ENCODE measurements around the gene DDAH1.
"Not testable (repeated sequence)": the region's sequence is repeated elsewhere in the genome, so short reads cannot be mapped to it uniquely, and the experiment has no call there.

The DDAH1 gene

GRCh38 chr1:85465099-85465785 is at the start of gene DDAH1:
TSS of gene DDAH1 (minus strand) at chr1:85465159. CDS start at chr1:85465045, 114 bp downstream.
- no peak for FAIRE-seq

DNA sequence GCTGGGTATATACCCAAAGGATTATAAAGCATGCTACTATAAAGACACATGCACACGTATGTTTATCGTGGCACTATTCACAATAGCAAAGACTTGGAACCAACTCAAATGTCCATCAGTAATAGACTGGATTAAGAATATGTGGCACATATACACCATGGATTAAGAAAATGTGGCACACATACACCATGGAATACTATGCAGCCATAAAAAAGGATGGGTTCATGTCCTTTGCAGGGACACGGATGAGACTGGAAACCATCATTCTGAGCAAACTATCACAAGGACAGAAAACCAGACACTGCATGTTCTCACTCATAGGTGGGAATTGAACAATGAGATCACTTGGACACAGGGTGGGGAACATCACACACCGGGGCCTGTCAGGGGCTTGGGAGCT is 49.0 kb upstream of the DDAH1 start:
- FAIRE-seq: not testable (repeated sequence)

- FAIRE-seq: no peak
These were observed 39.5 kb upstream of the DDAH1 start for GRCh38 chr1:85504417-85504816.

GRCh38 chr1:85502625-85503083 is 37.7 kb upstream of the DDAH1 start:
- FAIRE-seq: peak; percentile 80

DNA sequence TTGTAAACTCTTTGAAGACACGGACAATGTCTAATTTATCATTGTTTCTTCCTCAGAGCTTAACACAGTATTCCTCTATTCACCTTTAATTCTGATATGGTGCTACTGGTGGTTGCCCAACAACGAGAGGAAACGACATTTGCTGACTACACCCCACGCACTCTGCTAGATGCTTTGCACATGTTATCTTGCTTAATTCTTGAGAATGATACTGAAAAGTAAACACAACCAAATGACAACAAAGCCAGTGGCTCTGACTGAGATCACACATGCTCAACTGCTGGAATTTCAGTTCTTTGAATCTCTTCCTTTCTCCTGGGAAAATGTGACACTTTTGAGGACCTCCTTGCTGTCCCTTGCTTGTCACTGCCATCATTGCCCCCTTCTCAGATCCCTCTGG is 37.2 kb upstream of the DDAH1 start:
- FAIRE-seq: no peak

GRCh38 chr1:85501355-85501898 is 36.5 kb upstream of the DDAH1 start:
- FAIRE-seq: no peak

DNA sequence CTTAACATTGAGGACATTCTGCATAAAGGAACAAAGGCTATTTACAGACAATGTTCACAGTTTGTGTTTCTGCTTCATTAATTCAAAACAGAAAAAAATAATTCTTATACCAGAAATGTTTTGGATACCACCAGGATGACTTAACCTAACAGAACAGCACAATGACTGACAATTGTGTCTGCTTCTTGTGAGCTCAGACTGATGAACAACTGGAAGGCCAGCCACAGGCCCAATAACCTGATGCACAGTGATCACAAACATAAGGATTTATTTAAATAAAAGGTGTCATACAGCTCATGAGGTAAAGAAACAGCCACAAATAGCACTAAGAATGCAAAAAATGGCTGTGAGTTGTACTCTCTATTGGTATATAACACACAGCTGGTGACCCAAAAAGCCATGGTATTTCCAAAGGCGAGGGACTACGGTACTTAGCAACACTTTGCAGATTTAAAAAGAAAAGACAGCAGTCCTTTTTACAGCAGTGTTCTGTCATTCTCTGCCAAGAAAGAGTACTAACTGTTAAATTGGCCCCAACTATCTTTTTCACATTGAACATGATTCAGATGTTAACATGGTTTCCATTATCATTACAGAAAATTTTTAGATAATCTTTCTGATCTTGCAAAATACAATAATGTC is 32.1 kb upstream of the DDAH1 start:
- no peak for FAIRE-seq

GRCh38 chr1:85495556-85495955 is 30.6 kb upstream of the DDAH1 start:
- FAIRE-seq: no peak

- peak; percentile 36 for FAIRE-seq
These were observed 29.9 kb upstream of the DDAH1 start for GRCh38 chr1:85494904-85495266.

DNA sequence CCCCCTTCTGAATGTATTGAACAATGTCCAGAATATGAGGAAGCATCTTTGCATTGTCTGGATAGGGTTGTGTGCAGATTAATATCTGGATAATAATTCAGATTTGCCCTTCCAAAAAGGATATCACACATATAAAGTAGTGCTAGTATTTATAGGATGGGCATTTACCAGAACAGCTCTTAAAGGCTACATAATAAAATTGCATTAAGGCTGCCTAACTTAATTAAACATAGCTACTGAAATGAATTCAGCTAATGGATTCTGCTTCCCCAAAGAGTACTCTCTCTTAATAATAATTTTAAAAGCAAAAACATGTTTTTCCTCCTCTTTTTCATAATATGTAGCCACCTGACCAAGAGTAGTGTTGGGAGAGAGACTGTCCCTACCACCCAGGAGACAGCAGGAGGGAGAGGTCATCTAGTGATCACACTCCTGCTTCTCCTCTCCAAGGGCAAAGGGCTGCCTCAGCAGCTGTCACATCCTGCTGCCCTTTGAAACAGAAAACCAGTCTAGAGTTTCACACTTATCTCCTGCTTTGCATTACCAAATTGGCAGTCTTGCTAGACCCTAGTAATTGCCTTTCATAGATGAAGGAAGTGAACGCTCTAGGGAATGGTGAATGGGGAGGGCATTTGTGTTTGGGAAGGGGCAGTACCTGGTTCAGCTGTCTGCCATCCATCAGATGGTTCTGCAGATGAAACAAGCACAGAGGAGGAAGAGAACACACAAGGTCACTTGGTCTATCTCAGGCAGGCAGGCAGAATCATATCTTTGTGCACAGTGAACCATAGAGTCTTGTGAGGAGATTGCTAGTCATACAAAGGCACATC is 29.3 kb upstream of the DDAH1 start:
- no peak for FAIRE-seq

GRCh38 chr1:85490270-85490985 is 25.5 kb upstream of the DDAH1 start:
- no peak for FAIRE-seq

DNA sequence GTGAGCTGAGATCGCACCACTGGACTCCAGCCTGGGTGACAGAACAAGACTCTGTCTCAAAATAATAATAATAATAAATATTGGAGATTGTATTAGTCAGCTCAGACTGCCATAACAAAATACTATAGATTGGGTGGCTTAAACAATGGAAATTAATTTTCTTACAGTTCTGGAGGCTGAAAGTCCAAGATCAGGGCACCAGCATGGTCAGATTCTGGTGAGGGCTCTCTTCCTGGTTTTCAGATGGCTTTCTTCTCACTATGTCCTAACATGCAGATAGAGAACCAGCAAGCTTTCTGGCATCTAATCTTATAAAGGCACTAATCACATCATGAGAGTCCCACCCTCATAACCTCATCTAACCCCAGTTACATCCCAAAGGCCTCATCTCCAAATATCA is 23.2 kb upstream of the DDAH1 start:
- FAIRE-seq: no peak

DNA sequence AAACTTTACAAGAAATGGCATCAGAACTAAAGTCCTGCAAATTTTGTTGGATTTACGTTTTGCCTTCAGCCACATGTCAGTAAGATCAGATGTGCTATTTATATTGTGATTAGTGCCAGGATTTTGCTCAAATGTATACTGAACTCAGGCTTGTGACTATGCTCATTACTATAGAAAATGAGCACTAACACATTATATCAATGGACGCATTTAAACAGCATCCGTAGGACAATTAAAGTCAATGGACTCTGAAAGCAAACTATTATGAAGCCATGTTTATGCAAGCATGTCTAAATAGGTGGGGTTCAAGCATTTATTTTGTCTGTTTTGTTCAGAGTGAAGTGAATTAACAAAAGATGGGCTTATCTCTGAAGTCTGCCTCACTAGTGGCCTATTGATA is 20.6 kb upstream of the DDAH1 start:
- FAIRE-seq: no peak

GRCh38 chr1:85484716-85485115 is 19.8 kb upstream of the DDAH1 start:
- no peak for FAIRE-seq

DNA sequence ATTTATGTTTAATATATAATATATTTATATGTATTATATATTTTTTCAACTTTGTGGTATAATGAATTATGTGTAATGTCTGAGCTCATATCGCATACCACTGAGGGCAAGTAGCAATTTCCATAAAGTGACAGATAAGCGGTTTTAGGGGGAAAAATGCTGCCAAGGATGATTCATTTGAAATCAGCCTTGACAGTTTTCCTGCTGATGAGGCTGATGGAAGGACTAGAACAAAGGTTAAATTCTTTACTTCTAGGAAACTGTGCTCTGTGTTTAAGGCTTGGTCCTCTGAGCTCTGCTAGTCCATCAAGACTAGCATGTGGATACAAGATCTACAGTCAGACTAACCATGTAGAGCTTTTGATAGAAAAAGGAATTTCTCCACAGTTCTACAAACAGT is 19.3 kb upstream of the DDAH1 start:
- no peak for FAIRE-seq

DNA sequence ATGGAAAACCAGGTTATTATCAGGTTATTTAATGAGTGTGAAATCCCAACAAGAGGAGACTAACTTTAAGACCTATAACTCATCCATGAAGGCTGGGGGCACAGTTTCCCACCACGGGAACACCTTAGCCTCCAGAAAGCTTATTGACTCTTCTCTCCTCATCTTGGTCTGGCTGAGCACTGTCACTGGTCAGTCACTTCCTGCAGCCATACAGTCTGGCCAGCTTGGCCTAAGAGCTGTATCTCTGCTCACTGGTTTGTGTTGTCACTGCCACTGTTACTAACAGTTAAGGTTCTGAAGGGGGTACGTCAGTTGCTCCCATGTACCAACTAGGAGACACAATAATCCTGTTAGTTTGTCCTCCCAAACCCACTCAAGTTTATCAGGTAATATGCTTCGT is 16.7 kb upstream of the DDAH1 start:
- no peak for FAIRE-seq

- FAIRE-seq: no peak
These were observed 15.6 kb upstream of the DDAH1 start for GRCh38 chr1:85480566-85480965.

DNA sequence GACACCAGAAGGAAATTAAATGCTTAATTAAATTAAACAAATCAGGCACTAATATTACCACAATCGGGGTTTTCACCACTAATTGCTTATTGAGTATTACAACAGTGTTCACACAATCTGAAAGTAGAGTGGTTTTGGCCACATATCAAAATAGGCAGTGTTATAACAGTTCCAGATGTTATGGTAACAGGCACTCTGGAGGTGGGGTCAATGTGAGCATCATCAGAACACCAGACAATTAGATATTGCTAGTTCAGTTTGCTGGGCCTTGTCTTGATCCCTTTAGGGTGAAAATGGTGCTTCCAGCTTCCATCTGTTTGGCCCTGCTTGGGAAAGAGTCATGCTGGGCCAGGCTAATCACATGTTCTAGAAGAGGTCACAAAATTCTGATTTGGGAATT is 14.5 kb upstream of the DDAH1 start:
- no peak for FAIRE-seq

GRCh38 chr1:85478366-85478765 is 13.4 kb upstream of the DDAH1 start:
- FAIRE-seq: no peak

DNA sequence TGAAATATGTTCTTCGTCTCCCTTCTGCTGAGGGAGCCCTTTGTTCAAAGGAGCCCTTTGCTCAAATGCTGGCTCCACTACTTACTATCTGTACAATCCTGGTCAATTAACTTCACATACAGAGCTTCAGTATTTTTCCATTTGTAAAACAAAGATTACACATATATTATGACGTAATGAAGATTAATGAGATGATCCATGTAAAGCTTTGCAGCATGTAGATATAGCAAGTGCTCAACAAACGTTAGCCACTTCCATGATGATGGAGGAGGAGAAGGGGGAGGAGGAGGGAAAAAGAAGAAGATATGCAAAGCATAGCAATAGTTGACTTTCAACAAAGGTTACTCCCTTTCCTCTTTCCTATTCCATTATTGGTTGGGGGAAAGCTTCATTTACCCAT is 10.1 kb upstream of the DDAH1 start:
- FAIRE-seq: no peak

GRCh38 chr1:85473390-85473789 is 8.4 kb upstream of the DDAH1 start:
- no peak for FAIRE-seq

GRCh38 chr1:85471558-85471957 is 6.6 kb upstream of the DDAH1 start:
- FAIRE-seq: no peak

DNA sequence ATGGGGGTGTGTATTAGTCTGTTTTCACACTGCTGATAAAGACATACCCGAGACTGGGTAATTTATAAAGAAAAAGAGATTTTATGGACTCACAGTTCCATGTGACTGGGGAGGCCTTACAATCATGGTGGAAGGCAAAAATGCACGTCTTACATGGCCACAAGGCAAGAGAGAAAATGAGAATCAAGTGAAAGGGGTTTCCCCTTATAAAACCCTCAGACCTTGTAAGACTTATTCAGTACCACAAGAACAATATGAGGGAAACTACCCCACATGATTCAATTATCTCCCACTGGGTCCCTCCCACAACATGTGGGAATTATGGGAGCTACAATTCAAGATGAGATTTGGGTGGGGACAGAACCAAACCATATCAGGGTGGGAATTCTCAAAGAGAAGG is 5.2 kb upstream of the DDAH1 start:
- FAIRE-seq: not testable (repeated sequence)

Data from G401.6 (cell line).